Bladder microvascular endothelial cell (primary cell): ENCODE data around the gene PRSS3. TPM values are rescaled to one million over a fixed set of nuclear protein-coding genes. Genes with fewer than 3 reads are reported as not detected.

Source experiments
- total RNA-seq: library from RNA; depleted of rRNA; stranded (reverse); fragments of >200 nt; gene quantifications from 2 replicates; pipeline ENCODE4 v1.2.3, GENCODE V29; 2014

Gene PRSS3
- total RNA-seq, result 2.3 and 3.9 TPM in 2 replicates

DNA sequence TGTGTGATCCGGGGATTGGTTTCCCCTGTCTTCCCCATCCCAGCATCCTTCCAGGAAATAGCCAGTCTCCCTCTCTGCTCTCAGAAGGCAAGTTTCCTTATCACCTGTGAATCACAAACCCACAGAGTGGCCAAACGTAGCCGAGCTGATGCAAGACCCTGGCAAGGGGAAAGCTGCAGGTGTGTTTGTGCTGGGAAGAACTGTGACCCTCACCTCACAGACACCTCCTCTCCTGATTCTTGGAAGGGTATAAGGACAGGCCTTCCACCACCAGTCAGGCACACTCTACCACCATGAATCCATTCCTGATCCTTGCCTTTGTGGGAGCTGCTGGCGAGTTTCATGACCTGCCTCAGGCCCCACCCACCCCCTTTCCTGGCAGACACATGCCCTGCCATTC, at the start of gene PRSS3:
Gene PRSS3 (plus strand): TSS at position 281 of the 400 bp plus-strand sequence. CDS start 13 bp downstream, at position 294.

DNA sequence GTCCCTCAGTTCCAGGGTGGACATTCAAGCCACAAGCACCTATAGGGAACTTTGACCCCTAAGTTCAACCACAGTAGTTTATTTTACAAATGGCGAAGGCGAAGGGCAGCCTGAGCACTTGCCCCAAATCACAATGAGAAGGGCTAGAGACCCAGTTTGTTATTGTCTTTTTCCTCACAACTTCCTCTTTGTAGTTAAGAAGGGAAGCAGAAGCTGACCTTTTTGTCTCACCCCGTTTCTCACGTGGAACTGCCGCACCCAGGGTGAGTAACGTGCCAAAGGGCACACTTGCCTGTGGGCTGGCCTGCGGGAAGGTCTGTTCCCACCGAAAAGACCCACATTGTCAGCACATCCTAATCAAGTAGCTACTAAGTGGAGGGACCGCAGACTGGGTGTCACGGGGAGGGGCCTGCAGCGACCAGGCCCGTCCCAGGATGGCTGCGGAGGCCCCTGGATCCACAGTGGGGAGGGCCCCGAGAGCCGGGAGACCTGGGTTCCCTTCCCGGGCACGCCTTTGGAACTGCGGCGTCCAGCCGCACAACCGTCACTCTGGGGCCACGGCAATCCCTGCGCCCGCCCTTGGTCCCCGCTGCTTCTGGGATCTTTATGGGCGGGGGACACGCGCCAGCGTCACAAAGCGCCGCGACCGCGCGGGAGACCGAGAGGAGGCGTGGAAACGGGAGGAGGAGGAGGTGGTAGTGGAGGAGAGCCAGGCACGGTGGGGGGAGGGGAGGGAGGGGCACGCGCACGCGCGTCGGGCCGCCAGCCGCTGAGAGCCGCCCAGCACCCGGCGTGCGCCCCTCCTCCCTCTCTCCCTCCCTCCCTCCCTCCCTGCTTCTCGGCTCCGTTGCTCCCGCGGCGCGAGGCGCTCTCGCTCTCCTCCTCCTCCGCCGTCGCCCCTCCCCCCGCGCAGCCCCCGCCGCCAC, 21.2 kb downstream of the PRSS3 start, which contains the start of gene UBE2R2:
Gene UBE2R2 (plus strand): TSS at position 834 of the 926 bp plus-strand sequence. CDS start 598 bp downstream, outside the sequence.

Other genes starting within 250 kb of the PRSS3 start
- 18.5 and 35.4 TPM in 2 replicates for gene UBE2R2, start 21.6 kb downstream of the PRSS3 start, total RNA-seq